ENCODE measurements around the gene CCDC70.
A peak's percentile ranks its signal among the peaks of the same experiment; 100 is the strongest.

The CCDC70 gene

DNA sequence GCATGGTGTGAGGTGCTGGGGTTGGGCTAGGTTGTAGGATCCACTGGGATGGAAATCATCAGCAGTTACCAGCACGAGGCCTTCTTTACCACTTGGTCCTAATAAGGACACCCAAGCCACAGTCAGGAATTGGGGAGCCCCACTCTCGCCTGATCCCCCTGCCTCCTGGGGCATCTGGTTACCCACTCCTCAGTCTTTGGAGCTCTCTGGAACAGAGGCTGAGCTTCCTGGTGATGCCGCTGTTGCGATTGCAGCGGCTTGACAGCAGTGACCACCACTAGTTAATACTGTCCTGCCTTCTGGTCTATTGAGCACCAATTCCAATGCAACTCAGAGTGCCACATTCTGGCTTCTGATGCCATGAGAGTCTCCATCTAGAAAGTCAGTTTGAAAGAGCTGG, 30.2 kb upstream of the CCDC70 start:
- DNase-seq: no peak

GRCh38 chr13:51832471-51833152, 29.2 kb upstream of the CCDC70 start:
- DNase-seq: peak; percentile 45

DNA sequence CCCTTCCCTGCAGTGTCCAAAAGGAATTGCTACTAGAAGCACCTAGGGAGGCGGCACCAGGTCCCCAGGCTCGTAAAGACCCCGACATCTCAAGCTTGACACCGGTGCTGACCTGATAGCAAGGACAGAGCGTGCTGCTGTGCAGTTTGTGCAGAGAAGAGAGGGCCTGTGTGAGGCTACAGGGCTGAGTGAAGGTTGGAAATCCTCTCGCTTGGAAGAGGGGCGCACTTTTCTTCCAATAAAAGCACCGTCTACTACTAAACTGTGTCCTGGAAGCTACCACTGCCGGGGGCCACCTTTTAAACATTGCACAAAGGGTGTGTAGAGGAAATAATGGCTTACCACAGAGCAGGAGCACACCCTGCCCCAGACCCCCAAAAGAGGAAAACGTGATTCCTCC, 27.8 kb upstream of the CCDC70 start:
- no peak for DNase-seq

DNA sequence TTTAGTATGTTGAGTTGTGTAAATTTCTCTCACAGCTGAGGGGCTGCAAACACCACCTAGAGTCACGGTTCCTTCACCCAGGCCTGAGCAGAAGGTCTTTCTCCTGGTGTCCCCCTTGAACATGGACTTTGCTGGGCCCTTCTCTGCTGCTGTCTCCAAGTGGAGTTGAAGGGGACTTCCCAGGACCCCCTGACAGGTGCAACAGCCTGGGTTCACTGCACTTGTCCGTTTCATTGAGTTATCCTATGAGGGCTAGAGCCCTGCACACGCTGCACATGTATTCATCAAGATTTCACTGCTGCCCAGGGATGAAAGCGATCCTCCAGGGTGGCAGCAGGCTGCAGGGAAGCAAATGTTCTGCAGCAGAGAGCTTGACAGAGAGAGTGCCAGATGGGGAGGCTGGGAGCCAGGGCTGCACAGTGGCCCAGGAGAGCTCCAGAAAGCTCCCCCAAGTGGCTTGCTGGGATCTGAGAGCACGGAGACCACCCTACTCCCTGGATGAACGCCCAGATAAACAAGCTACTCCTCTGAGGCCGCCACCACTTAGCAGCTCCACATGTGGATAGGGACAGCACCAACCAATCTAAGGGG, 27.1 kb upstream of the CCDC70 start:
- no peak for DNase-seq

DNA sequence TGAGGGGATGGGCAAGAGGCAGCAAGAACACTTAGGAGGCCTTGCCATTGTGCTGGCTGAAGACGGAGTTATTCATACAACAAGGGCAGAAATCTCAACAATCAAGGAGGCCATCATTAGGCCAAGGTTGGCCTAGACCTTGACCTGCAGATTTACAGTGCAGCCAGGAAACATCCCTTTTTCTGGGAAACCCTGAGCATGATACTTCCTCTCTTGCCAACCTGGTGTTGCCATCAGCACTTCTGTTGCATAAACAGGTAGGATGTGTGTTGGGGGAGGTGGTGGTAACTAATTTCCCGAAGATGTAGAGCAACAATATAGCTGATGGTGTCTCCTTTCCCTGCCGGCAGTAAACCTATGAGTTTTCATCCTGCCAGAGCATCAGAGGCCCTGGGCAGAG, 24.8 kb upstream of the CCDC70 start:
- no peak for DNase-seq

- no peak for DNase-seq
Measured at GRCh38 chr13:51838240-51838846, 23.4 kb upstream of the CCDC70 start.

GRCh38 chr13:51839711-51840540, 21.8 kb upstream of the CCDC70 start:
- DNase-seq: no peak

GRCh38 chr13:51840917-51841316, 20.9 kb upstream of the CCDC70 start:
- DNase-seq: no peak

GRCh38 chr13:51841732-51842131, 20.0 kb upstream of the CCDC70 start:
- DNase-seq: no peak

GRCh38 chr13:51843529-51843928, 18.2 kb upstream of the CCDC70 start:
- DNase-seq: no peak

GRCh38 chr13:51844862-51845573, 16.8 kb upstream of the CCDC70 start, which contains the start of gene TMEM272:
TSS of gene TMEM272 (minus strand) at chr13:51845177. CDS start at chr13:51838530, 6,647 bp downstream.
- DNase-seq: peak; percentile 48

DNA sequence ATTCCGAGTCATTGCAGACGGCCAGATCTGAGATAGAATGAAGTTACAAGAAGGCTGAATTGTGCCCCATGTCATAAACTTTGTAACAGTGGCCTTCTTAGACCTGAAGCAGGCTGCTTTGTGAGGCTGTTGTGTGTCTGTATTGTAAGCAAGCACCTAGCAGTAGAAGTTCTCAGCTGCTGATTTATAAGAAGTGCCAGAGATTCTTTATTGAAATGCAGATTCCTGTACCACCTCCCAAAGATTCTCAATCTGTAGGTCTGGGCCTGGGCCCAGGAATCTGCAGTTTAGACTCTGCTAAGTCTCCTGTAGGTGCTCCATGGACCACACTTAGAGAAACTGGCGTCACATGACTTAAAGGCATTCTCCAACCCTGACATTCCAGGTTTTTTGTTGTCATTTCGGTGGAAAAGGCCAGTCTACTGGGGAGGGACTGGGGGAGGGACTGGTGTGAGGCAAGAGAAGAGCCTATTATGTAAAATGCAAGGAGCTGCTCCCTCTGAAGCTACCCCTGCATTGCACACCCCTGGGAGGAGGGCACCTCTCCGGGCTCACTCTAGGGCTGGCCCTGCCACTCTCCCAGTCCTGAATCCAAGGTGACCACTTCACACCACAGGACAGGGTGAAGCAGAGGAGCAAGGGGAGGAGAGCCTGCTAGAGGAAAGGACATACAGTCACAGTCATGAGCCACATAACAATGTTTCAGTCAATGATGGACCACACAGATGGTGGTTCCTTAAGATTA, 16.0 kb upstream of the CCDC70 start:
- no peak for DNase-seq

DNA sequence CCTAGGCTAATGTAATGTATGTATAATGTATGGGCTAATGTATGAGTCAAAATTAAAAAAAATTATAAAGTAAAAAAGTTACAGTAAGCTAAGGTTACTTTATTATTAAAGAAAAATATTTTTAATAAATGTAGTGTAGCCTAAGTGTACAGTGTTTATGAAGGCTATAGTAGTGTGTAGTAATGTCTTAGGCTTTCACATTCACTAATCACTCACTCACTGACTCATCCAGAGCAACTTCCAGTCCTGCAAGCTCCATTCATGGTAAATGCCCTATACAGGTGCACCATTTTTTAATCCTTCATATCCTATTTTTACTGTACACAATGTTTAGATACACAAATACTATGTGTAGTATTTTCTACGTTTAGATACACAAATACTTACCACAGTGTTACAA, 15.0 kb upstream of the CCDC70 start:
- DNase-seq: no peak

- no peak for DNase-seq
Measured at GRCh38 chr13:51848674-51849073, 13.1 kb upstream of the CCDC70 start.

- DNase-seq: no peak
Measured at GRCh38 chr13:51849145-51850101, 12.3 kb upstream of the CCDC70 start.

- DNase-seq: no peak
Measured at GRCh38 chr13:51856027-51856736, 5.6 kb upstream of the CCDC70 start.

DNA sequence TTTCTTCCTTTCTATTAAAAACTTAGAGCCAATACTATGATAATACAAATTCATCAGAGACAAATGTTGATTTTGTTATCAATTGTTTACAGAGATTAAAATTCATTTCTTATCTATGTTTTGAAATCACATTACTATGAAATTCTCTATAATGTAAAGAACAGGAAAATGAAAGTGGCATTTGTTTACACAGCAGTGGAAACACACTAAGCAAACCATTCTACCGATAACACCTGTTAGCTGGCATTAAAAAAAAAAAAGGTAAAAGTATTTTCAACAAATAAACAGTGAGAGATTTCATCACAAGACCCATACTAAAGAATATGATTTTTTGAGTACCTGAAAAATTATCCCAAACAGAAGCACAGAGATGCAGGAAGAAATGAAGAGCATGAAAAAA, 4.8 kb upstream of the CCDC70 start:
- DNase-seq: no peak

GRCh38 chr13:51858433-51859247, 3.1 kb upstream of the CCDC70 start:
- DNase-seq: no peak

DNA sequence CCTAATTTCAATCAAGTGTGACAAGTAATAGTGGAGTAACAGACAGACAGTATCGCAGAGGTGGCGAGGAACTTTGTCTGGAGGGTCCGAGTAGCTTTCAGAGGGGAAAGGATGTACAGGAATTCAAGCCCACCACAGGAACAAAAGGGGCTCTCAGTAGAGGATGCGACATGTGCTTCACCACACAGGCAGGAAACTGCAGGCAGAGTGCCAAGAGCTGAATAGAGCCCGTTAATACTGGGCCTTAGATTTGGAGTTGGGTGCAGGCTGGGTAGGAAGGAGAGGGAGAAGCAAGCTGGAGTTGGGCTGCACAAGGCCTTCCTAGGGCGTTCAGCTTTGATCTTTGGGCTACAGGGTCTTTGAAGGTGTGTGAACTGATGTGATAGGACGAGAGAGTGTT, 1.2 kb downstream of the CCDC70 start:
- no peak for DNase-seq
